ENCODE results near the gene WNK1.

- no peak for TF ChIP-seq POLR2A (IDR thresholded peaks at IDR 0.05; ENCODE audit: low read depth, low read length)
- TF ChIP-seq TAF1 (IDR thresholded peaks at IDR 0.05; ENCODE audit: borderline replicate concordance, low read depth, low read length): no peak
Measured at GRCh38 chr12:912466-913235, 160.3 kb downstream of the WNK1 start.
